ENCODE data around the gene ASIC3.

DNA sequence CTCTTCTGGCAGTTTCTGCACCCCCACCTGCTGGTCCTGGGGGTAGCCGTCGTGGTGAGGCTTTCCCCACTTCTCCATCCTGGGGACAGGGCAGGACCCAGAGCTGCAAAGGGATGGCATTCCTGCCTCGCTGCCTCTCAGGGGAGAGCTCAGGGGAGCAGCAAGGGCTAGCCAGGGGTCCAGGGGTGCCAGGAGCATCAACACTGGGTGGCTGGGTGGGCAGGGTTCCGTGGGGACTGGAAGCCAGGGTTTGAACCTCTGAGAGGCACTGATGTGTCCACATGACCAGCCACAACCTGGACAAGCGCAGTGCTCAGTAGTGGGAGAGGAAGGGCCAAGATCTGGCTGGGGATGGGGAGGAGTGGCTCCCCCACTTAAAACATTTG, 14.5 kb upstream of the ASIC3 start:
- TF ChIP-seq CTCF (IDR thresholded peaks at IDR 0.05) (no peak), EP300 (IDR thresholded peaks at IDR 0.05) (no peak)
